Tibial artery (tissue), 4 donors: ENCODE data around the gene CDK5RAP2.

Source experiments
- DNase-seq, 2 donors: peaks; one replicate each; pipeline ENCODE4 v3.0.0-alpha.2; 2019
- H3K27ac ChIP-seq, 2 donors: fragments of 200-600 bp; sonication (generic) in 1 of 2; 1 replicate in 1 of 2; 2 replicates in 1 of 2; pipeline ENCODE4 v1.5.1; 2018 to 2019; ENCODE audit warnings: mild to moderate bottlenecking in 1 of 2
- H3K27me3 ChIP-seq, 2 donors: fragments of 200-600 bp; sonication (generic) in 1 of 2; one replicate each; pipeline versions ENCODE4 v1.5.1 to v1.6.0; 2016 to 2019
- H3K36me3 ChIP-seq, 3 donors: fragments of 200-600 bp; sonication (generic) in 2 of 3; one replicate each; pipeline ENCODE4 v1.5.1; 2016 to 2019; ENCODE audit warnings: mild to moderate bottlenecking in 2 of 3
- H3K4me1 ChIP-seq, 4 donors: fragments of 200-600 bp; sonication (generic) in 2 of 4; 1 replicate in 3 of 4; 2 replicates in 1 of 4; pipeline ENCODE4 v1.5.1; 2016 to 2019
- H3K4me3 ChIP-seq, 2 donors: fragments of 200-600 bp; sonication (generic) in 1 of 2; 1 replicate in 1 of 2; 2 replicates in 1 of 2; pipeline ENCODE4 v1.5.1; 2018 to 2019; ENCODE audit warnings: mild to moderate bottlenecking in 2 of 2
- H3K9me3 ChIP-seq, 3 donors: fragments of 200-600 bp; sonication (generic) in 1 of 3; one replicate each; pipeline ENCODE4 v1.5.1; 2016 to 2019
- CTCF ChIP-seq, 2 experiments: fragments of 200-600 bp in 1 of 2; fragments of 450-650 bp in 1 of 2; IDR thresholded peaks; one replicate each; pipeline ENCODE4 v1.5.1; 2017 to 2019; ENCODE audit warnings: antibody characterized with exemption in 2 of 2, mild to moderate bottlenecking in 1 of 2, moderate library complexity in 1 of 2
- intact Hi-C: fragments of 100-400 bp; cut with DNase I; formaldehyde crosslinking; loops from one replicate; pipeline ENCODE4 v1.15.0; 2023; ENCODE audit warnings: low total_unique reads

Gene CDK5RAP2

DNA sequence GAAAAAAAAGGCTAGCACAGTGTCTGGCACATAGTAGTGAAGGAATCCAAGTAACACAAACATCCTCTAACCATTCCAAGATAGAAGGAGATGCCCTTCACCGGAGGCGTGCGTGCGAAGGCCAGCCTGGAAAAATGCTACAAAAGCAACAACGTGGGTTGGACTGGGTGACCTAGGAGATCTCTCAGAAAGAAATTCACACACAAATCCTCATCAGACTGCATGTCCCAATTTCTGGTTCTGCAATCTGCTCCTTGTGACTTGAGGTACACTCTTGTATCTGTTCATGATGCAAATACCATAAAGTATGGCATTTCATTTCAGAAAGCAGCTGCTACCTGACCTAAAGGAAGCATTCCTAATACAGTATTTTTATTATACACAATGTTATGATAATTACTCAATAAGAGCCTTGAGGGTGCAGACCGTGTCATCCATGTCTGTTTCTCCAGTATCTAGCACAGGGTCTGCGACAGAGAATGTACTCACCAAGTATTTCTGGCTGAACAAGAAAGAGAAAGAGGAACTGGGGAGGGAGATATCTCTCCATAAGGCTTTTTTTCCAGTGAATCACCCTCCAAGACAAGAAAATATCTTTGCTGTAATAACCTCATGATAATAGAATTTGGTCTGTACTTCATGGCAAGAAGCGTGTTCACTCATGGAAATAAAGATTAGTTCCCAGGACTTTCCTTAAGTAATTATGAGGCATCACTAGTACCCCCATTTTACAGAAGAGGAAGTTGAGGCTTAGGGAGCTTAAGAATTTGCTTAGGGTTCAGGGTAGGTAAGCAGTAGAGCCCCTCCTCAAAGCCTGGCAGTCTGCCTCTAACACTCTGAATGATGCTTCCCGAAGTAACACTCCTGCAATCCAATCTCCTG is 138.3 kb downstream of the CDK5RAP2 start:
- intact Hi-C loops: no loop called here
- DNase-seq: no peak
- Histone ChIP-seq H3K9me3 (no peaks in the 10 kb centered on the region), H3K36me3 (peaks cover 14 to 85% (median 38%) of the 10 kb centered on the region in 3 donors), H3K27me3 (no peaks in the 10 kb centered on the region), H3K4me1 (peaks cover 0 to 5% (median 2%) of the 10 kb centered on the region in 4 donors), H3K4me3 (no peak overlapping the region), H3K27ac (no peak overlapping the region)
- no peak for TF ChIP-seq CTCF (IDR thresholded peaks at IDR 0.05)

DNA sequence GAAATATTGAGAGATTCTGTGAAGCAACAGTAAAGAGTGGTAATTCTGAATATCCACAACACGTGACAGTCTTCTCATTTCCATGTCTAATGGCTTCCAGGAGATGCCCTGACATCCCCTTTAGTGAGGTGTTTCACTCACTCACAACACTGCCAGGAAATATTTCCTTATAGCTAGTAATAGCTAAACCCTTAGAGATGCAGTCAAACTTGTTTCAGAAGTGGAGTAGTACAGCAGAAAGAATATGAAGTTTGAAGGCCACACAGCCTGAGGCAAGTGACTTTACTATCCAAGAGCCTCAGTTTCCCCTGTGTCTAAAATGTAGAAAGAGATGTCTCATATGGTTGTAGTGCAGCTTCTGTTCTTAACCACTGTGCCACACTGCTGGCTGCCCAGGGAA is 139.2 kb downstream of the CDK5RAP2 start:
- DNase-seq: no peak
- Histone ChIP-seq H3K4me3 (no peak overlapping the region), H3K4me1 (peaks cover 0 to 5% (median 0%) of the 10 kb centered on the region in 4 donors), H3K27me3 (no peaks in the 10 kb centered on the region), H3K27ac (no peak overlapping the region), H3K9me3 (no peaks in the 10 kb centered on the region), H3K36me3 (peaks cover 14 to 78% (median 41%) of the 10 kb centered on the region in 3 donors)
- intact Hi-C loops: no loop called here
- no peak for TF ChIP-seq CTCF (IDR thresholded peaks at IDR 0.05)

DNA sequence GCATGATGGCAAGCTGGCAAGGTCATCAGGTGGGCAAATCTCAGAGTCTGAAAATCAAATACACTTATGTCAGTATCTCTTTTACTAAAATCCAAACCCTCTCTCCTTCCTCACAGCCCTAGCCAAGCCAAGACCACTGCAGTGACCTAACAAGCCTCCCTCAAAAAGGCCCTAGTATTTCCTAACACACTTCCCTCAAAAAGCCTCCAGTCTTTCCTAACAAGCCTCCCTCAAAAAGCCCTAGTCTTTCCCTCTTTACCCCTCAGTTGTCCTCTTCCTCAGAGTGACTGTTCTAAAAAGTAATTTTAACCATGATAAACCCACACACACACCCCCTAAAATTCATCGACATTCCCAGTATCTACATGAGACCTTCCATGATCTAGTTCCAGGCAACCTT is 140.0 kb downstream of the CDK5RAP2 start:
- Histone ChIP-seq H3K27ac (no peak overlapping the region), H3K36me3 (peaks cover 14 to 73% (median 40%) of the 10 kb centered on the region in 3 donors), H3K27me3 (no peaks in the 10 kb centered on the region), H3K4me1 (peaks cover 0 to 5% (median 0%) of the 10 kb centered on the region in 4 donors), H3K9me3 (no peaks in the 10 kb centered on the region), H3K4me3 (no peak overlapping the region)
- DNase-seq: no peak
- no peak for TF ChIP-seq CTCF (IDR thresholded peaks at IDR 0.05)
- intact Hi-C loops: no loop called here

- DNase-seq: no peak
- peak in 1 of 2 experiments; percentile 20 for TF ChIP-seq CTCF (IDR thresholded peaks at IDR 0.05)
- no peaks in the 10 kb centered on the region for H3K9me3 ChIP-seq
- peaks cover 0 to 13% (median 2%) of the 10 kb centered on the region in 4 donors for H3K4me1 ChIP-seq
- no peaks in the 10 kb centered on the region for H3K27me3 ChIP-seq
- no peak overlapping the region for H3K27ac ChIP-seq
- no peak overlapping the region for H3K4me3 ChIP-seq
- intact Hi-C loops: no loop called here
- H3K36me3 ChIP-seq: peaks cover 14 to 77% (median 37%) of the 10 kb centered on the region in 3 donors
Observed at GRCh38 chr9:120438836-120439546, 141.0 kb downstream of the CDK5RAP2 start.

GRCh38 chr9:120438111-120438510 is 141.9 kb downstream of the CDK5RAP2 start:
- peaks cover 14 to 70% (median 29%) of the 10 kb centered on the region in 3 donors for H3K36me3 ChIP-seq
- no peak overlapping the region for H3K4me3 ChIP-seq
- no peaks in the 10 kb centered on the region for H3K9me3 ChIP-seq
- H3K4me1 ChIP-seq: peaks cover 0 to 13% (median 2%) of the 10 kb centered on the region in 4 donors
- H3K27ac ChIP-seq: no peak overlapping the region
- DNase-seq: no peak
- H3K27me3 ChIP-seq: no peaks in the 10 kb centered on the region
- no peak for TF ChIP-seq CTCF (IDR thresholded peaks at IDR 0.05)
- intact Hi-C loops: no loop called here
